Fibroblast of villous mesenchyme (primary cell): Measurements from ENCODE around the gene AP1G2. TPM values are rescaled to one million over a fixed set of nuclear protein-coding genes. Genes with fewer than 3 reads are reported as not detected.
"Not testable (repeated sequence)": the region's sequence is repeated elsewhere in the genome, so short reads cannot be mapped to it uniquely, and the experiment has no call there.

Experiments
- DNase-seq: peaks from one replicate; pipeline ENCODE4 v3.0.0-alpha.2; 2010; ENCODE audit warnings: low read depth
- H3K4me3 ChIP-seq: 2 replicates; pipeline ENCODE4 v1.5.1; 2011; ENCODE audit warnings: low read depth, mild to moderate bottlenecking, low read length
- CTCF ChIP-seq: IDR thresholded peaks from 2 replicates; pipeline ENCODE4 v1.5.1; 2012; ENCODE audit warnings: low read depth, mild to moderate bottlenecking, low read length; ENCODE audit not compliant: insufficient read depth
- total RNA-seq: library from RNA; depleted of rRNA; stranded (reverse); fragments of >200 nt; gene quantifications from 2 replicates; pipeline ENCODE4 v1.2.3, GENCODE V29; 2012

Gene AP1G2
- total RNA-seq, 1 donor: 18.1 TPM

- DNase-seq: no peak
- no peak overlapping the region for H3K4me3 ChIP-seq
- no peak for TF ChIP-seq CTCF
Measured at GRCh38 chr14:23610815-23611289, 43.3 kb upstream of the AP1G2 start.

- no peak overlapping the region for H3K4me3 ChIP-seq
- TF ChIP-seq CTCF: no peak
- DNase-seq: no peak
Measured at GRCh38 chr14:23610090-23610814, 42.7 kb upstream of the AP1G2 start.

- not testable (repeated sequence) for H3K4me3 ChIP-seq, DNase-seq
Measured at GRCh38 chr14:23609411-23610089, 42.0 kb upstream of the AP1G2 start.

- H3K4me3 ChIP-seq: no peak overlapping the region
- DNase-seq: no peak
- TF ChIP-seq CTCF: no peak
Measured at GRCh38 chr14:23609001-23609400, 41.4 kb upstream of the AP1G2 start.

GRCh38 chr14:23608454-23608853, 40.9 kb upstream of the AP1G2 start:
- H3K4me3 ChIP-seq: no peak overlapping the region
- TF ChIP-seq CTCF: no peak
- DNase-seq: no peak

- no peak for DNase-seq
- no peak for TF ChIP-seq CTCF
- H3K4me3 ChIP-seq: no peak overlapping the region
Measured at GRCh38 chr14:23605931-23606585, 38.5 kb upstream of the AP1G2 start.

- DNase-seq: no peak
- TF ChIP-seq CTCF: no peak
- H3K4me3 ChIP-seq: no peak overlapping the region
Measured at GRCh38 chr14:23604675-23605170, 37.1 kb upstream of the AP1G2 start.
